ENCODE measurements around the gene HEBP2.

Gene HEBP2

GRCh38 chr6:138405816-138406413 lies 1.9 kb downstream of the HEBP2 start:
- no peaks in the 10 kb centered on the region for H3K27me3 ChIP-seq (ENCODE audit: insufficient read depth, insufficient read length)
- H3K4me3 ChIP-seq (ENCODE audit: insufficient read length, low read depth): no peak overlapping the region
- H3K9me3 ChIP-seq (ENCODE audit: insufficient read depth, low read length): no peaks in the 10 kb centered on the region
- DNase-seq (ENCODE audit: low read depth, low spot score): no peak
- no peak for TF ChIP-seq YY1 (IDR thresholded peaks at IDR 0.05; ENCODE audit: insufficient read depth, insufficient read length)
- TF ChIP-seq ZNF274 (IDR thresholded peaks at IDR 0.05; ENCODE audit: low read depth, low read length): no peak
- TF ChIP-seq SUZ12 (IDR thresholded peaks at IDR 0.05; ENCODE audit: extremely low read depth, insufficient read depth, insufficient read length): no peak
- H3K4me1 ChIP-seq (ENCODE audit: insufficient read depth, insufficient read length): peaks cover 2% of the 10 kb centered on the region
- no peak overlapping the region for H3K9ac ChIP-seq (ENCODE audit: insufficient read length, low read depth)
- peaks cover 49% of the 10 kb centered on the region for H3K36me3 ChIP-seq (ENCODE audit: insufficient read depth, insufficient read length, low read length)

GRCh38 chr6:138406443-138406842 lies 2.4 kb downstream of the HEBP2 start:
- no peak for DNase-seq (ENCODE audit: low read depth, low spot score)

GRCh38 chr6:138410048-138410735 lies 6.2 kb downstream of the HEBP2 start:
- no peak overlapping the region for H3K4me3 ChIP-seq (ENCODE audit: insufficient read length, low read depth)
- TF ChIP-seq SUZ12 (IDR thresholded peaks at IDR 0.05; ENCODE audit: extremely low read depth, insufficient read depth, insufficient read length) (no peak), ZNF274 (IDR thresholded peaks at IDR 0.05; ENCODE audit: low read depth, low read length) (no peak), YY1 (IDR thresholded peaks at IDR 0.05; ENCODE audit: insufficient read depth, insufficient read length) (no peak)
- H3K27me3 ChIP-seq (ENCODE audit: insufficient read depth, insufficient read length): no peaks in the 10 kb centered on the region
- H3K36me3 ChIP-seq (ENCODE audit: insufficient read depth, insufficient read length, low read length): peaks cover 85% of the 10 kb centered on the region
- H3K9ac ChIP-seq (ENCODE audit: insufficient read length, low read depth): no peak overlapping the region
- H3K9me3 ChIP-seq (ENCODE audit: insufficient read depth, low read length): no peaks in the 10 kb centered on the region
- no peak for DNase-seq (ENCODE audit: low read depth, low spot score)
- no peaks in the 10 kb centered on the region for H3K4me1 ChIP-seq (ENCODE audit: insufficient read depth, insufficient read length)

More at GRCh38 chr6:138406443-138406842, 2.4 kb downstream of the HEBP2 start:
- peaks cover 2% of the 10 kb centered on the region for H3K4me1 ChIP-seq (ENCODE audit: insufficient read depth, insufficient read length)
- H3K4me3 ChIP-seq (ENCODE audit: insufficient read length, low read depth): no peak overlapping the region
- no peak overlapping the region for H3K9ac ChIP-seq (ENCODE audit: insufficient read length, low read depth)
- TF ChIP-seq ZNF274 (IDR thresholded peaks at IDR 0.05; ENCODE audit: low read depth, low read length) (no peak), YY1 (IDR thresholded peaks at IDR 0.05; ENCODE audit: insufficient read depth, insufficient read length) (no peak)
- no peaks in the 10 kb centered on the region for H3K27me3 ChIP-seq (ENCODE audit: insufficient read depth, insufficient read length)
- peaks cover 51% of the 10 kb centered on the region for H3K36me3 ChIP-seq (ENCODE audit: insufficient read depth, insufficient read length, low read length)
- H3K9me3 ChIP-seq (ENCODE audit: insufficient read depth, low read length): no peaks in the 10 kb centered on the region

GRCh38 chr6:138410972-138411880 lies 7.2 kb downstream of the HEBP2 start:
- TF ChIP-seq YY1 (IDR thresholded peaks at IDR 0.05; ENCODE audit: insufficient read depth, insufficient read length) (no peak), SUZ12 (IDR thresholded peaks at IDR 0.05; ENCODE audit: extremely low read depth, insufficient read depth, insufficient read length) (no peak), ZNF274 (IDR thresholded peaks at IDR 0.05; ENCODE audit: low read depth, low read length) (no peak)
- Histone ChIP-seq H3K4me1 (ENCODE audit: insufficient read depth, insufficient read length) (no peaks in the 10 kb centered on the region), H3K4me3 (ENCODE audit: insufficient read length, low read depth) (no peak overlapping the region), H3K27me3 (ENCODE audit: insufficient read depth, insufficient read length) (no peaks in the 10 kb centered on the region), H3K9me3 (ENCODE audit: insufficient read depth, low read length) (no peaks in the 10 kb centered on the region), H3K36me3 (ENCODE audit: insufficient read depth, insufficient read length, low read length) (peaks cover 83% of the 10 kb centered on the region), H3K9ac (ENCODE audit: insufficient read length, low read depth) (no peak overlapping the region)
- no peak for DNase-seq (ENCODE audit: low read depth, low spot score)

GRCh38 chr6:138415125-138415524 lies 11.1 kb downstream of the HEBP2 start:
- TF ChIP-seq YY1 (IDR thresholded peaks at IDR 0.05; ENCODE audit: insufficient read depth, insufficient read length) (no peak), ZNF274 (IDR thresholded peaks at IDR 0.05; ENCODE audit: low read depth, low read length) (no peak), SUZ12 (IDR thresholded peaks at IDR 0.05; ENCODE audit: extremely low read depth, insufficient read depth, insufficient read length) (no peak)
- Histone ChIP-seq H3K9me3 (ENCODE audit: insufficient read depth, low read length) (no peaks in the 10 kb centered on the region), H3K36me3 (ENCODE audit: insufficient read depth, insufficient read length, low read length) (peaks cover 58% of the 10 kb centered on the region), H3K4me3 (ENCODE audit: insufficient read length, low read depth) (no peak overlapping the region), H3K9ac (ENCODE audit: insufficient read length, low read depth) (no peak overlapping the region), H3K27me3 (ENCODE audit: insufficient read depth, insufficient read length) (no peaks in the 10 kb centered on the region), H3K4me1 (ENCODE audit: insufficient read depth, insufficient read length) (no peaks in the 10 kb centered on the region)
- no peak for DNase-seq (ENCODE audit: low read depth, low spot score)

- TF ChIP-seq ZNF274 (IDR thresholded peaks at IDR 0.05; ENCODE audit: low read depth, low read length) (no peak), YY1 (IDR thresholded peaks at IDR 0.05; ENCODE audit: insufficient read depth, insufficient read length) (no peak), SUZ12 (IDR thresholded peaks at IDR 0.05; ENCODE audit: extremely low read depth, insufficient read depth, insufficient read length) (no peak)
- no peak for DNase-seq (ENCODE audit: low read depth, low spot score)
- Histone ChIP-seq H3K4me3 (ENCODE audit: insufficient read length, low read depth) (no peak overlapping the region), H3K4me1 (ENCODE audit: insufficient read depth, insufficient read length) (no peaks in the 10 kb centered on the region), H3K9ac (ENCODE audit: insufficient read length, low read depth) (no peak overlapping the region), H3K27me3 (ENCODE audit: insufficient read depth, insufficient read length) (no peaks in the 10 kb centered on the region), H3K36me3 (ENCODE audit: insufficient read depth, insufficient read length, low read length) (peaks cover 60% of the 10 kb centered on the region), H3K9me3 (ENCODE audit: insufficient read depth, low read length) (no peaks in the 10 kb centered on the region)
Measured at GRCh38 chr6:138416206-138416605, 12.2 kb downstream of the HEBP2 start.
